NCI-H2107 treated with DMSO at 0.1 percent for 48 hours (cell line): Measurements from ENCODE around the gene STAB2.
"Not testable (repeated sequence)": the region's sequence is repeated elsewhere in the genome, so short reads cannot be mapped to it uniquely, and the experiment has no call there.

ENCODE experiments used
- DNase-seq: peaks from one replicate; lab custom pipeline; 2025; ENCODE audit not compliant: unreplicated experiment; lab: John Stamatoyannopoulos, UW

Gene STAB2

DNA sequence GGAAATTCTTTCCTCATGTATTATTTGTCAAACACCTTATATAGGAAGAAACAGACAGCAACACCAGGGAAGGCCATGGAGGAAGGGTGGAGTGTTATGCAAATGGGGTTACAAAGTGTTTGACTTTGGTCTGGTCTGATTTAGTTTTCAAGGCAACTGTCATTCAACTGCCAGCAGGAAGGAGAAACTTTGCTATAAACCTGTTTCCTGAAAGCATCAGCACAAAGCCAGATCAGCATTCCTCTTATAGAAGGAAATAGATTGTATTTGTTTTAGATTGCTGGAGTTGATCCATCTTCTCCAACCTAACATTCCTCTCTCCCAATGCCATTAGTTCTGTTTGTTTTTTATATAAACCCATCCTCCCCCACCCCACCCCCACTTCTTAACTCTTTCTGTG lies 65.7 kb downstream of the STAB2 start:
- DNase-seq: no peak

DNA sequence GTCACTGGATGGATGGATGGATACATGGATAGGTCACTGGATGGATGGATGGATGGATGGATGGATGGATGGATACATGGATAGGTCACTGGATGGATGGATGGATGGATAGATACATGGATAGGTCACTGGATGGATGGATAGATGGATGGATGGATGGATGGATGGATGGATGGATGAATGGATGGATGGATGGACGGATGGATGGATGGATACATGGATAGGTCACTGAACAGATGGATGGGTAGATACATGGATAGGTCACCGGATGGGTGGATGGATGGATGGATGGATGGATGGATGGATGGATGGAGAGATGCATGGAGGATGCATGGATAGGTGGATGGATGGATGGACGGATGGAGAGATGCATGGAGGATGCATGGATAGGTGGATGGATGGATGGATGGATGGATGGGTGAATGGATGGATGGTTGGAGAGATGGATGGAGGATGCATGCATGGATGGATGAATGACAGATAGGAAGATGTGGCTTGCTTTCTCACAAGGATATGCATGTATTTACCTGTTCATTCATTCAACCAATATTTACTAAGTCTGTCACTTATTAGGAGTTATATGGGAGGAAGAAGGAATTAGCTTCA lies 66.6 kb downstream of the STAB2 start:
- not testable (repeated sequence) for DNase-seq

DNA sequence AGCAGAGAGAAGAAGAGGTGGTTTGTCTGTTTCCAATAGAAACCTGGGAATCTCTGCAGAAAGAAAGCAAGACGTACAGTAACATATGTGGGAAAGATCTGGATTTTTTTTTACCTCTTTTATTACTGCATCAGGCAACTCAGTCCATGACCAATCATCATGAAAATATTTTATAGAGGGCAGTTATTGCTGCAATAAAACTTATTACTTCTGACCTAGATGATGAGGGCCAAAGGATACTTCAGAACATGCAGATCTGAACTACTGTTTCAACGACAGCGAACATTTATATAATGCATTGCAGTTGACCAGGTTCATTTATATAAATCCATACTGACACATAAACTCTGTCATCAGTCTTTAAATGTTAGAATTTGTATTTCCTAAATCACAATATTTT lies 67.7 kb downstream of the STAB2 start:
- DNase-seq: no peak

DNA sequence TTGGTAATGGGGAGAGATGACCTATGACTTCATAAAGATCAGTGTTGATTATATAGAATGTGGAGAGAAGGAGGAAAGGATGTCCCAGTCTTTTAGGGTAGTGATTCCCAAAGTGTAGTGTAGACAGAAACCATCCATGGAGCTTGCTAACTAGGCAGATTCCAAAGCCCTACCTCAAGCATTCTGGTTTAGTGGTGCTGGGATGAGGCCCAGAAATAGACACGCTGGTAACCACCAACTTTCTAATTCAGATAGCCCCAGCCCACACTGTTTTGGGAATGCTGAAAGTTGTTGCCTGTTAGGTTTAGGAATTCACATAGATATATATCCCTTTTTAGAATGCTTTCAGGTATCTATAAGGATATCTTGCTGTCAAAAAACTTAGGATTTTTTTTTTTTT lies 69.2 kb downstream of the STAB2 start:
- no peak for DNase-seq

DNA sequence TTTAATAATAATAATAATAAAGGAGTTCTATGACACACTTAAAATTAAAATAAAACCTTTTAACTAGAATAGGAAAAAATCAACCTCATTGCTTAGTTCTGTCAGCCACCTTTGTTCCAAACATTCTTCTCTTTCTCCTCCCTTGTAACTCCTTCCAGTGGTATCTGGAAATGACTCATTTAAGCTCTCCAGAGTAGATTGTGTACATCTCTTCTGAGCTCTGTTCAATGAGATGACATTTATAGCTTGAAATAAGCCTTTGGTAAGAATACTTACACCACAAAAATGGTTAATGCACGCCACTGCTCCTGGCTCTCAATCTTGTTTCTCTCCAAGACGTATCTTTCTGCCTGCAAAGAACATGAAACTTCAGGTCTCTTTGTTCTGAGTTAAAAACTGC lies 70.3 kb downstream of the STAB2 start:
- DNase-seq: no peak

DNA sequence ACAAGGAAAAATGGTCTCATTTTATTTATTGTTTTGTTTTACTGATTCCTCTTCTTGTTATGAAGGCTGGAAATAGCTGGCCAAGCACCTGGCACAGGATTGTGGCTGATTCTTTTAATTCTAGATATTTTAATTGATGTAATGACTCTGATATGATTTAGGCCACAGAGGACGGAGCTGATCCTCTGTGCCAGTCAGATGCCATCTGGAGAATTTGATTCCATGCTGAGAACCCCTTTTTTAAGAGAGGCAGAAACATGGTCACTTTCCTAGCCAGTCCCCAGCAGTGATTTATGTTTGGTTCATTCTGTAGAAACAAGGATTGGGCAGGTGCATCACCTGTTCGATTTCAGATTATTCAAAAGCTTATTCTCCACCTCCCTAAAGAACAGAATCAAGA lies 77.6 kb downstream of the STAB2 start:
- DNase-seq: no peak

DNA sequence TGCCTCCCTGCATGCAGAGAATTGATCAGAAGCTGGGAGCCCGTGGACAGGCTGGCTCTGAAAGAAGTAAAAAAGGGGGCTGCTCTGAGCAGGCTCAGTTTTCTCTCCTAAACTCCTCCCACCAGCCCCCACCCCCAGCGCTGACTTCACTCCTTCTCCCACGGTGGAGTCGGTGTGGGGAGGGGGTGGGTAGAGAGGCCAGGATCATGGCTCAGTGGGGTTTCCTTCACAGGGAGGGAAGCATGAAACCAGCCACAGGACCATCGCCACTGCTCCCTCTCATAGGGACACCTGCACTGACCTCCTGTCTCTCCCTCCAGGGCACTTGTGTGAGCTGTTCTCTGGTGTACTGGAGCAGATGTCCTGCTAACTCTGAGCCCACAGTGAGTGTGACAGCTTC lies 78.9 kb downstream of the STAB2 start:
- no peak for DNase-seq

DNA sequence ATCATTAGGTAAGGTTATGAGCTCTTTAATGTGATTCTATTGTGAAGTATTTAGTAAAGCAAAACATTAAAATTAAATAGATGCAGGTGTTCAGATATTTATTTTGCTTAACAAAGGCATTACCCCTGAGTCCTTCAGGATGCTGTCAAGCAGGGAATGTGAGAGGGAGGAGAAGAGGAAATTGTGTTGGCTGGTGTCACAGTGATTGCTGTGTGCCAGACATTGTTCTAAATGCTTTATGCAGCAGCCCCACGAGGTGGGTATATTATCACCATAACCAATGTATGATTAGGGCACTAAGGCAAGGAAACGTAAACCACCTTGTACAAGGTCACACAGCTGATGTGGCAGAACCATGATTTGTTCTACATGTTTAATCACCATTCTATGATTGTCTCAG lies 80.1 kb downstream of the STAB2 start:
- DNase-seq: peak; percentile 67

DNA sequence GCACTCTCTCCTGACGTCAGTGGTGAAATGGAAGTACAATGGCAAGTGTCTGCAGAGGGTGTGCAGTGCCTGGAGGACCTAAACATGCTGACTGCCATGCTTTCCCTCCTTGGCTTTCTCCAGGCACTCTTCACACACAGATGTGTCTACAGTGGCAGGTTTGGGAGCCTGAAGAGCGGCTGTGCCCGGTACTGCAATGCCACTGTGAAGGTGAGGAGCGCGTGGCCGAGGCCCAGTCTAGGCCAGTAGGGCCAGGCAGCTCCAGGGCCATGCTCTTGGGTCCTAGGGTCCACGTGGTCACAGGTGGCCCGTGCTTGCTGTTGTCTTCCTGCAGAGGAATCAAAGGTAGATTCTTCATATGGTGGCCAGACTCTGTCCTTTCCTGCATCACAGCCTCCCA lies 81.4 kb downstream of the STAB2 start:
- DNase-seq: no peak

DNA sequence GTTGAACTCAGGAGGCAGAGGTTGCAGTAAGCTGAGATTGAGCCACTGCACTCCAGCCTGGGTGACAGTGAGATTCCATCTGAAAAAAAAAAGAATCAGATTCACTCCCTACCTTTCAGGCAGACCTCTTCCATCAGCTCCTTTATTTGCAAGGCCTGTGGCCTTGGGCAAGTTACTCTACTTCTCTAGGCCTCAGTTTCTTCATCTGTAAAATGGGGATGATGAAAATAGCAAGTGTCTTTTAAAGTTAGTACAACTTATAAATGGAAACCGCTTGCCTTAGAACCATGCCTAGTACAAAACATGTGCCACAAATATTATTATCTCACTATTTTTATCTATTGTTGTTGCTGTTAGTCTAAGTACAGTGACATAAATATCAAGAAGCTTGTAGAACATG lies 84.3 kb downstream of the STAB2 start:
- DNase-seq: no peak

DNA sequence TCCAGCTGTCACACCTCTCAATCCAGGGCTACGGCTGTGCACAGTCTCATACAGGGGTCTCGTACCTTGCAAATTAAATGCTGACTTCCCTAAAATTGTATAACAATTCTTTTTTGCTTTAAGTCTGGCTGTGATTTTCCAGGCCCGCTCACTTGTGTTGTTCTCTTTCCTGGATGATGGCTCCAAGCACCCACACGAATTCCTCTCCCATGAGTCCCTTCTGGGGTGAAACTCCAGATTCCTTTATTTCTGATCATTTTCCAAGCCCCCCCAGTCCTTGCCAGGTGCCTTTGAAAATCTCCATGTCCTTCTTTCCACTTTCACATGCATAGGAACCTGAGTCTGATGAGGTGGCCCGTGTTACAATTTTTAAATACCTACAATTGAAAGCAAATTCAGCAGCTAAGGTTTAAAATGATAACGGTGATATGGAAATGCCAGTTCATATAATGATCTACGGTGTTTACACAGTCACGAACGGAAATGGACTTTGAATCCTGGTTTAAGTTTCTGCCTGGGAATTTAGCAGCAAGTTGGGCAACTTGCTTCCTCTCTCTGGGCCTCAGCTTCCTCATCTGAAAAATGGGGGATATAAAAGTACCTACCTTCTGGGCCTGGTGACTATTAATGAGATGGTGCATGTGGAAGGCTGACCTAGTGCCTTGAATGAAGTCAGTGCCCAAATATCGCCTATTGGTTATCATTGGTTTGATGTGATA lies 85.5 kb downstream of the STAB2 start:
- no peak for DNase-seq

DNA sequence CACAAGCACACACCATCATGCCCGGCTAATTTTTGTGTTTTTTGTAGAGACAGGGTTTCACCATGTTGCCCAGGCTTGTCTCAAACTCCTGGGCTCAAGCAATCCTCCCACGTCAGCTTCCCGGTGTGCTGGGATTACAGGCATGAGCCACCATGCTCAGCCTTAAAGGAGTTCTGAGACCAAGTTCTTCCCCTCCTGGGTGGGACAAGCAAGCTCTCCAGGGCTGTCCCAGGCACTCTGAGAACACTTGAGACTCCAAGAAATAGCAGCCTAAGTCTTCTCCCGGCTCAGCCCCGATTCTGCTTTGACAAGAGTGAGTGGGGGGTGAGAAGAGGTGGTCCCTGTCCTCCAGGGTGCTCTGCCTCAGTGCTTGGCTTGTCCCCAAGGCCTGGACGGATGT lies 86.4 kb downstream of the STAB2 start:
- no peak for DNase-seq

DNA sequence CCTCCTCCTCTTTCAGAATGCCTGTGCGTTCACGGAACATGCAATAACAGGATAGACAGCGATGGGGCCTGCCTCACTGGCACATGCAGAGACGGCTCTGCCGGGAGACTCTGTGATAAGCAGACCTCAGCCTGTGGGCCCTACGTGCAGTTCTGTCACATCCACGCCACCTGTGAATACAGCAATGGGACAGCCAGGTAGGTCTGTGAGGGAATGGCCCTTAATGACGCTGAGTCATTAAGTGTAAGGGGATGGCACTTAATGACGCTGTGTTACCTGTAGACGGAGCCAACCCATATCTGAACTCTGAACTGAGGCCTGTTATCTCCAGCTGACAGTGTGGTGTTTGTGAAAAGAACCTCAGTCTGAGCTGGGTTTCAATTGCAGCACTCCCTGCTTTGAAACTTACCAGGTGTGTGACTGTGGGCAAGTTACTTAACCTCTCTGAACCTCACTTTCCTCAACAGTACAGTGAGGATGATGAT lies 86.9 kb downstream of the STAB2 start:
- no peak for DNase-seq

DNA sequence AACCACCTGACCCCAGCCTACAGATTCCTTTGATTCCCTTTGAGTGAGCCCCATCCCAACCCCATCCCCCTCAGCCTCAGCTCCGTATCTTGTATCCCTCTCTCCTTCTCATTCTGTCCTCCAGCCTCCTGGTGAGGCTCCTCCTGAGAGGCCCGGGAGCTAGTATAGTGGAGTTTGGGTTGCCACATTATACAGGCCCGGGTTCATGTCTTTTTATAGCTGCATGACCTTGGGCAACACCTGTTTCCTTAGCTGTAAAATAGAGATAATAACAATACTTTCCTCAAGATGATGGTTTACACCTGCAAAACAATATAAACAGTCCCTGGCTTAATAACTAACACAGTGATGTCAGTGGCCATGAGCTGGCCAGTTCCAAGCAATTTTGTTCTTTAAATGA lies 89.8 kb downstream of the STAB2 start:
- DNase-seq: no peak

DNA sequence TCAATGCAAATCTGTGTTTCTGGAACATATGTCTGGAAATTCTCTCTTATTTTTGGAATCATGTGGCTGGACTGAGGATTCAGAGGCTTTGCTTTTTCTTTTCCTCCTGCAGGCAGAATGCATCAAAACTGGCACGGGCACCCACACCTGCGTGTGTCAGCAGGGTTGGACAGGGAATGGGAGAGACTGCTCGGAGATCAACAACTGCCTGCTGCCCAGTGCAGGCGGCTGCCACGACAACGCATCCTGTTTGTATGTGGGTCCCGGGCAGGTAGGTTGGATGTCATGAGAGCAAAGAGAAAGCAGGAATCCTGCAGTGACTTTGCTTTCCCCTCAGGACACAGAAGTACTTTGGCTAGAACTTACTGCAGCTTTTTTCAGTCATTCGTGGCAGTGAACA lies 90.3 kb downstream of the STAB2 start:
- no peak for DNase-seq

DNA sequence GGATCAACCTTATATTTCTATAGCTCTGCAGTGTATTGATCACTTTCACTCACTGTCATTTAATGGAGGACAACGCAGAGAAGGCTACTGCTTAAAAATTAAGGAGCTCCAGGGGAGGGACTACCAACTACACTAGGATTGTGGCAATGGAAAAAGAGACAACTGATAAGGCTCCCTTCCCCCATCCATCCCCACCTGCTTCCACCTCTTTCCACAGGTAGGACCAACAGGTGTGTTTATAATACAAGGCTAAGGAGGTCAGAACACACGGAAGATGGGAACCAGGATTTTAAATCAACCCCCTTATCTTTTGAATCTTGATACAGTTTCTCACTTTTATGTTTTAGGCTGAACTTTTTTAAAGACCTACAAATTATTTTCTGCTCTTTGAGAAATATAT lies 90.8 kb downstream of the STAB2 start:
- DNase-seq: no peak

DNA sequence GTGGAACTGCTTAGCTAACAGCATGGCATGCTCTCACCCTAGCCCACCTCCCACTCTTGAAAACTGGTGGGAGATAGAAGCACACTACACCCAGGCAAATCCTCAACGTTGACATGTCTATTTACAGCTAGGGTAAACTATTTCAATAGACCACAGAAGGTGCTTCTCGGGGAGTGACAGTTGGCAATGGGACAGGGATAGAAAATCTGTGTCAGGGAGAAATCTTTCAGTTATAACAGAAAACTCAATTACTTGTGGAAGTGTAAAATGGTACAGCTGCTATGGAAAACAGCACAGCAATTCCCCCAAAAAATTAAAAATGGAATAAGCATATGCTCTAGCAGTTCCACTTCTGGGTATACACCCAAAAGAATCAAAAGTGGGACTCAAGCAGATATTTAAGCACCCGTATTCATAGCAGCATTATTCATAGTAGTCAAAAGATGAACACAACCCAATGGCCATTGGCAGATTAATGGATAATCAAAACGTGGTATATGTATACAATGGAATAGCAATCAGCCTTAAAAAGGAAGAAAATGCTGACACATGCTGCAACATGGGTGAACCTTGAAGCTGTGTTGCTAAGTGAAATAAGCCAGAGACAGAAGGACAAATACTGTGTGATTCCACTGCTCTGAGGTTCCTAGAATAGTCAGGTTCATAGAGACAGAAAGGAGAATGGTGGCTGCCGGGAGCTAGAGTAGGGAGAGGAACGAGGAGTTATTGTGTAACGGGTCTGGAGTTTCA lies 92.5 kb downstream of the STAB2 start:
- no peak for DNase-seq

DNA sequence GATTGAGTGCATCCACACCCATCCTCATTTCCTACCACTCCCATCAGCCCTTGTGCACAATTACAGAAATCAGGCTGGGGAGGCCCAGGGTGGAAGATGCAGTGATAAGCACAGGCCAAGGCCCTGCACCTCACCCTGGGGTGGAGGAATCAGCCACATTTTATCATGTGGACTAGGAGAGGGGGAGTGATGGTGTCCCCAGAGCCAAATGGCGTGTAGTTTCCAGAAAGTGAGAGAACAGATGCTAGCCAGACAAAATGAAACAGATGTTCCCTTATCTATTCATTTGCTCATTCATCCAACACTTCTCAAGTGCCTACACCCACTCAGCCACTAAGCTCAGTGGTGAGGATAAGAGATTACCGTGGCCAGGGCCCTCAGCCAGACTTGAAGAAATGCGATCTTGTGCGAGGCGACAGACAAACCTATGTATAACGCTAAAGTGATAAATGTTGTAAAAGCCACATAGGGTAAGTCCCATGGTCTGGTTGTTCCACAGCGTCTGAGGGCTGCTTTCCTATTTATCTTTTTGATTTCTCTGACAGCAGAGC lies 93.6 kb downstream of the STAB2 start:
- peak; percentile 57 for DNase-seq

DNA sequence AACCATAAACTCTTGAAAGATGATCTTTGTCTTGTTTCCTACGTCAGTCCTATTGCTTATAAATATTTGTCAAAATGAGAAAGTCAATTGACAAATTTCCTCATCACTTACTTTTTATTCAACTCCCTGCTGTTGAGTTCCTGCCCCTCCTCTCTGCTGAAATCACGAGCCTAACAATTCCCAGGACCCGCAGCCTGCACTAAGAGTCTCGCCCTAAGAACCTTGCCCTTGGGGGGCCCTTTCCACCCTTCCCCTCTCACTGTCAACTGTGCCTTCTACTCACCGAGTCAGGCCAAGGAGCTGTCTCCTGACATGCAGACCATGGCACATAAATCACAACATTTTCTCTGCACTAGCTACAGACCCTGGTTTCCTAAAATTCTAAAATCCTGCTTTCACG lies 99.0 kb downstream of the STAB2 start:
- DNase-seq: no peak

DNA sequence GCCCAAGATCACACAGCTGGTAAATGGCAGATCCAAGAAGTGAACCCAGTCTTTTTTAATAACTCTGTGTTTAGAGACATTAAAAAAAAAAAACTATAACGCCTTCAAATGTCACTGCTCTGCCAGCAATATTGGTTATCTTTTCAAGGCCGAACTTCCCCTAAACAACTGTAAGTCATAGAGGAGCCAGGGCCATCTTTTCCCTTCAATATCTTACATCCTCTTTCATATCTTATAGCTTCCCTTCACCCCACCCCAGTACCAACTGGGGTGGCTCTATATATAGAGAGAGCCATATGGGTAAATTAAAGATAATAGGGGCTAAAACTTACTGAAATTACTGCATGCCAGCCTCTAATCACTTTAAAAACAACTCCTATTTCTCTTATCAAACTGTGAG lies 100.2 kb downstream of the STAB2 start:
- no peak for DNase-seq

DNA sequence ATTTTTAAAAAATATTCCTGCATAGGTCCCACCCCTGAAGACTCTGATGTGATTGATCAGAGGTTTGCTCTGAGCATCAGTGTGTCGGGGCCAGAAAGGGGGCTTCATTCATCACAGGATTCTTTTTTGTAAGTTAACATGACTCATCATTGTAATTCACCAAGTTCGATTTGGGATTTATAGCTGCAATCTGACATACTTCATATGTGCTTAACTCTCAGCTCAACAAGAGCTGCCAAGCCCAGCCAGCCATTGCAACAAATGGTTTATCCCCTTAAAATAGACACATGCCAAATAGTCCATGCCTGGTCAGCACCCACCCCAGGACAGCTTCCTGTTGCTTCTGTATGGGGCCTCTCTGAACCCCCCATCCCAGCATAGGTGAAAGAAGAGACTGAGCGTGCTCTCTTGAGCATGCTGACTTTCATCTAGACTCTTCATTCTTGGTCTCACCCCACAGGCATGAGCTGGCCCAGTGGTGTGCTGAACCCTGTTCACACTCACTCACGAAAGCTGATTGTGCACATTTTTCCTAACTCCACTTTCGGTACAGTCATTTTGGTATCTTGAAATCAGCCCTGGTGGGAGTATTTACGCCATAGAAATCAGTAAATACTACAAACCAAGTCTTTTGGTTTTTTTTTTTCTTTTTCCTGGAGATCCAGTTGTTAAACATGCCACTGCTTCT lies 101.4 kb downstream of the STAB2 start:
- no peak for DNase-seq
